HCT116 (cell line): ENCODE results near the gene SNED1.

Experiments used
- EGR1 ChIP-seq: IDR thresholded peaks from 2 replicates; pipeline ENCODE4 v1.6.1; 2012; ENCODE audit warnings: low read depth
- POLR2AphosphoS5 ChIP-seq: IDR thresholded peaks from 2 replicates; pipeline ENCODE4 v1.6.1; 2011; ENCODE audit warnings: mild to moderate bottlenecking, low read depth, low read length, moderate library complexity
- RAD21 ChIP-seq: IDR thresholded peaks from 2 replicates; pipeline ENCODE4 v1.6.1; 2012; ENCODE audit warnings: low read depth, mild to moderate bottlenecking
- TF ChIP-seq, protein P1 (sequence below): IDR thresholded peaks from 2 replicates; pipeline ENCODE4 v1.6.1; 2012; ENCODE audit warnings: low read depth
- TF ChIP-seq, protein P2 (sequence below), 3 experiments: fragments of 200-600 bp in 1 of 3; sonication (generic) in 1 of 3; IDR thresholded peaks in 2 of 3; conservative IDR thresholded peaks in 1 of 3; 2 replicates each; pipeline ENCODE4 v1.5.1; 2012 to 2017; ENCODE audit warnings: low read depth in 2 of 3, low read length in 2 of 3, antibody characterized with exemption in 1 of 3, borderline replicate concordance in 1 of 3, control low read depth in 1 of 3, mild to moderate bottlenecking in 1 of 3, mixed read lengths in 1 of 3, mixed run types in 1 of 3, moderate library complexity in 1 of 3; ENCODE audit not compliant: insufficient read depth in 1 of 3

DNA sequence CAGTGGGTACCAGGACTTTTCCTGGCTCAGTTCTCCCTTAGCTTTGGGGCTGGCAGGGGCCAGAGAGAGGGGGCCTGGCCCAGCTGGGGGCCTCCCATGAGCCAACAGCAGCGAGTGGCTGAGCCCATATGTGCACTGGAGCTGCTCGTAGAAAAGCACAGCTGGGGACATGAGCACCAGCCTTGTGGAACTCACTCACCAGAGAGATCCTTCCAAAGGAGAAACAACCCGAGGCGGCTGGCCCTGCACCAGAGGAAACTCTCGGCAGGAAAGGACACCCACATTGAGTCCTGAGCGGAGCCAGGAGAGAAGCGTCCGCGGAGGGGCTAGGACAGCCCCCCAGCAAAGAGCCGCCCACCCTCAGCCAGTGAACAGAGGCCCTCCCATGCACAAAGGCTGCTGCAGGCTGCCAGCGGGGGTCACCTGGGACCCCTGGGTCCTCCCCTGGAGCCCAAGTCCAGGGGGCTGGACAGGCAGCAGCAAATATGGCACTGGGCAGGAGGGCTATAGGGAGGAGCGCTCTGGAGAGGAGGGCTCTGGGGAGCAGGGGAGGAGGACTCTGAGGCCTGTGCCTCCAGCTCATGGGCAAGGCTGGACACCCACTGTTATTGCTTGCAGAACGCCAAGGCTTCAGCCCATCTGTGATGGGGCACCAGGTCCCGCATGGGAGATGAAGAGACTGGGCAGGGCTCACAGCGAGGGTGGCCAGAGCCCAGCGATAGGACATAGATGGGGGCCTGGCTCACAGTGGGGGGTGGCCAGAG, 42.1 kb upstream of the SNED1 start:
- TF ChIP-seq, protein P1, sequence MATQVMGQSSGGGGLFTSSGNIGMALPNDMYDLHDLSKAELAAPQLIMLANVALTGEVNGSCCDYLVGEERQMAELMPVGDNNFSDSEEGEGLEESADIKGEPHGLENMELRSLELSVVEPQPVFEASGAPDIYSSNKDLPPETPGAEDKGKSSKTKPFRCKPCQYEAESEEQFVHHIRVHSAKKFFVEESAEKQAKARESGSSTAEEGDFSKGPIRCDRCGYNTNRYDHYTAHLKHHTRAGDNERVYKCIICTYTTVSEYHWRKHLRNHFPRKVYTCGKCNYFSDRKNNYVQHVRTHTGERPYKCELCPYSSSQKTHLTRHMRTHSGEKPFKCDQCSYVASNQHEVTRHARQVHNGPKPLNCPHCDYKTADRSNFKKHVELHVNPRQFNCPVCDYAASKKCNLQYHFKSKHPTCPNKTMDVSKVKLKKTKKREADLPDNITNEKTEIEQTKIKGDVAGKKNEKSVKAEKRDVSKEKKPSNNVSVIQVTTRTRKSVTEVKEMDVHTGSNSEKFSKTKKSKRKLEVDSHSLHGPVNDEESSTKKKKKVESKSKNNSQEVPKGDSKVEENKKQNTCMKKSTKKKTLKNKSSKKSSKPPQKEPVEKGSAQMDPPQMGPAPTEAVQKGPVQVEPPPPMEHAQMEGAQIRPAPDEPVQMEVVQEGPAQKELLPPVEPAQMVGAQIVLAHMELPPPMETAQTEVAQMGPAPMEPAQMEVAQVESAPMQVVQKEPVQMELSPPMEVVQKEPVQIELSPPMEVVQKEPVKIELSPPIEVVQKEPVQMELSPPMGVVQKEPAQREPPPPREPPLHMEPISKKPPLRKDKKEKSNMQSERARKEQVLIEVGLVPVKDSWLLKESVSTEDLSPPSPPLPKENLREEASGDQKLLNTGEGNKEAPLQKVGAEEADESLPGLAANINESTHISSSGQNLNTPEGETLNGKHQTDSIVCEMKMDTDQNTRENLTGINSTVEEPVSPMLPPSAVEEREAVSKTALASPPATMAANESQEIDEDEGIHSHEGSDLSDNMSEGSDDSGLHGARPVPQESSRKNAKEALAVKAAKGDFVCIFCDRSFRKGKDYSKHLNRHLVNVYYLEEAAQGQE, result no peak
- TF ChIP-seq, protein P2, sequence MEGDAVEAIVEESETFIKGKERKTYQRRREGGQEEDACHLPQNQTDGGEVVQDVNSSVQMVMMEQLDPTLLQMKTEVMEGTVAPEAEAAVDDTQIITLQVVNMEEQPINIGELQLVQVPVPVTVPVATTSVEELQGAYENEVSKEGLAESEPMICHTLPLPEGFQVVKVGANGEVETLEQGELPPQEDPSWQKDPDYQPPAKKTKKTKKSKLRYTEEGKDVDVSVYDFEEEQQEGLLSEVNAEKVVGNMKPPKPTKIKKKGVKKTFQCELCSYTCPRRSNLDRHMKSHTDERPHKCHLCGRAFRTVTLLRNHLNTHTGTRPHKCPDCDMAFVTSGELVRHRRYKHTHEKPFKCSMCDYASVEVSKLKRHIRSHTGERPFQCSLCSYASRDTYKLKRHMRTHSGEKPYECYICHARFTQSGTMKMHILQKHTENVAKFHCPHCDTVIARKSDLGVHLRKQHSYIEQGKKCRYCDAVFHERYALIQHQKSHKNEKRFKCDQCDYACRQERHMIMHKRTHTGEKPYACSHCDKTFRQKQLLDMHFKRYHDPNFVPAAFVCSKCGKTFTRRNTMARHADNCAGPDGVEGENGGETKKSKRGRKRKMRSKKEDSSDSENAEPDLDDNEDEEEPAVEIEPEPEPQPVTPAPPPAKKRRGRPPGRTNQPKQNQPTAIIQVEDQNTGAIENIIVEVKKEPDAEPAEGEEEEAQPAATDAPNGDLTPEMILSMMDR (IDR thresholded peaks at IDR 0.05 in 2 of 3, conservative IDR thresholded peaks at IDR 0.05 in 1 of 3; ENCODE audit: borderline replicate concordance in 1 of 3, insufficient read depth in 1 of 3, low read depth in 2 of 3, low read length in 2 of 3), result no peak
- TF ChIP-seq RAD21 (no peak), EGR1 (no peak), POLR2AphosphoS5 (no peak)
